Fibroblast of lung (primary cell): ENCODE results near the gene PKP1. TPM values are rescaled to one million over a fixed set of nuclear protein-coding genes. Genes with fewer than 3 reads are reported as not detected.

Source experiments
- DNase-seq, 2 donors: peaks; one replicate each; pipeline versions ENCODE4 v3.0.0 to v3.0.0-alpha.2; 2010; ENCODE audit warnings: low read depth in 2 of 2
- H2AFZ ChIP-seq: 2 replicates; pipeline ENCODE4 v1.5.1; 2012; ENCODE audit warnings: low read length, control low read depth, inconsistent platforms
- H3K27ac ChIP-seq: 2 replicates; pipeline ENCODE4 v1.5.1; 2011; ENCODE audit warnings: low read length, control low read depth; ENCODE audit not compliant: insufficient read depth
- H3K27me3 ChIP-seq: 2 replicates; pipeline ENCODE4 v1.5.1; 2011; ENCODE audit warnings: mild to moderate bottlenecking, low read length; ENCODE audit not compliant: control insufficient read depth, insufficient read depth
- H3K36me3 ChIP-seq: 2 replicates; pipeline ENCODE4 v1.5.1; 2011; ENCODE audit warnings: low read length; ENCODE audit not compliant: control insufficient read depth, insufficient read depth
- H3K4me1 ChIP-seq: 2 replicates; pipeline ENCODE4 v1.5.1; 2011; ENCODE audit warnings: low read length; ENCODE audit not compliant: control insufficient read depth, insufficient read depth; ENCODE audit errors: extremely low read depth
- H3K4me2 ChIP-seq: 2 replicates; pipeline ENCODE4 v1.5.1; 2011; ENCODE audit warnings: low read length, control low read depth; ENCODE audit not compliant: insufficient read depth; ENCODE audit errors: extremely low read depth
- H3K4me3 ChIP-seq, 4 experiments: fragments of 200-600 bp in 1 of 4; sonication (generic) in 1 of 4; replicated peaks in 1 of 4; 2 replicates each; pipeline ENCODE4 v1.5.1; 2011 to 2016; ENCODE audit warnings: low read length in 4 of 4, low read depth in 3 of 4, mild to moderate bottlenecking in 3 of 4, control low read depth in 2 of 4, inconsistent platforms in 1 of 4, mixed read lengths in 1 of 4; ENCODE audit not compliant: insufficient read depth in 1 of 4; ENCODE audit errors: control extremely low read depth in 1 of 4
- H3K79me2 ChIP-seq: 2 replicates; pipeline ENCODE4 v1.5.1; 2012; ENCODE audit warnings: mild to moderate bottlenecking, low read length, inconsistent platforms; ENCODE audit not compliant: control insufficient read depth, insufficient read depth
- H3K9ac ChIP-seq: 2 replicates; pipeline ENCODE4 v1.5.1; 2011; ENCODE audit warnings: mild to moderate bottlenecking, low read length, control low read depth; ENCODE audit not compliant: insufficient read depth
- H3K9me3 ChIP-seq: 2 replicates; pipeline ENCODE4 v1.5.1; 2012; ENCODE audit warnings: low read depth, low read length; ENCODE audit not compliant: control insufficient read depth, insufficient read depth
- H4K20me1 ChIP-seq: 2 replicates; pipeline ENCODE4 v1.5.1; 2011; ENCODE audit warnings: low read length; ENCODE audit not compliant: control insufficient read depth, insufficient read depth; ENCODE audit errors: extremely low read depth
- CTCF ChIP-seq, 2 donors: IDR thresholded peaks in 1 of 2; conservative IDR thresholded peaks in 1 of 2; 1 replicate in 1 of 2; 2 replicates in 1 of 2; pipeline ENCODE4 v1.5.1; 2011 to 2012; ENCODE audit warnings: low read length in 2 of 2, control low read depth in 1 of 2, inconsistent platforms in 1 of 2, low read depth in 1 of 2, mild to moderate bottlenecking in 1 of 2
- EZH2 ChIP-seq: IDR thresholded peaks from 2 replicates; pipeline ENCODE4 v1.5.1; 2012; ENCODE audit warnings: low read length, control low read depth, mild to moderate bottlenecking; ENCODE audit errors: missing control alignments
- polyA plus RNA-seq, 2 donors: library from polyadenylated mRNA; depleted of rRNA in 1 of 2; stranded (reverse) in 1 of 2; unstranded in 1 of 2; fragments of >200 nt; gene quantifications; 2 replicates each; pipeline ENCODE4 v1.2.1, GENCODE V29; 2011 to 2012; ENCODE audit warnings: missing spikeins in 1 of 2
- total RNA-seq: library from RNA; depleted of rRNA; stranded (reverse); fragments of >200 nt; gene quantifications from 2 replicates; pipeline ENCODE4 v1.2.1, GENCODE V29; 2014

Gene PKP1
- total and polyA plus RNA-seq, 2 donors (not counting 1 experiment from before 2014, with no cell fraction given), result under 0.01 to 0.08 TPM

- TF ChIP-seq EZH2, result no peak
- TF ChIP-seq CTCF (conservative IDR thresholded peaks at IDR 0.05 in 1 of 2, IDR thresholded peaks at IDR 0.05 in 1 of 2; ENCODE audit: low read depth in 1 of 2, low read length in 2 of 2), result no peak
- H3K4me1 ChIP-seq, result no peaks in the 10 kb centered on the region
- DNase-seq, result no peak
- H3K36me3 ChIP-seq, result no peaks in the 10 kb centered on the region
- H3K4me2 ChIP-seq, result no peak overlapping the region
- no peaks in the 10 kb centered on the region for H3K79me2 ChIP-seq
- no peaks in the 10 kb centered on the region for H4K20me1 ChIP-seq
- H3K27ac ChIP-seq, result no peak overlapping the region
- H3K9ac ChIP-seq, result no peak overlapping the region
- H2AFZ ChIP-seq, result no peak overlapping the region
- H3K27me3 ChIP-seq, result peaks cover 25% of the 10 kb centered on the region
- H3K9me3 ChIP-seq, result no peaks in the 10 kb centered on the region
- H3K4me3 ChIP-seq, result no peak overlapping the region
Observed at GRCh38 chr1:201354901-201355295, 71.6 kb downstream of the PKP1 start.

- TF ChIP-seq EZH2 (no peak), CTCF (conservative IDR thresholded peaks at IDR 0.05 in 1 of 2, IDR thresholded peaks at IDR 0.05 in 1 of 2; ENCODE audit: low read depth in 1 of 2, low read length in 2 of 2) (no peak)
- Histone ChIP-seq H3K36me3 (no peaks in the 10 kb centered on the region), H4K20me1 (no peaks in the 10 kb centered on the region), H3K9me3 (no peaks in the 10 kb centered on the region), H3K27ac (no peak overlapping the region), H3K79me2 (no peaks in the 10 kb centered on the region), H3K4me1 (no peaks in the 10 kb centered on the region), H3K4me3 (no peak overlapping the region), H3K9ac (no peak overlapping the region), H3K27me3 (peaks cover 25% of the 10 kb centered on the region), H3K4me2 (no peak overlapping the region), H2AFZ (no peak overlapping the region)
- DNase-seq, result no peak
Observed at GRCh38 chr1:201355471-201355870, 72.2 kb downstream of the PKP1 start.

DNA sequence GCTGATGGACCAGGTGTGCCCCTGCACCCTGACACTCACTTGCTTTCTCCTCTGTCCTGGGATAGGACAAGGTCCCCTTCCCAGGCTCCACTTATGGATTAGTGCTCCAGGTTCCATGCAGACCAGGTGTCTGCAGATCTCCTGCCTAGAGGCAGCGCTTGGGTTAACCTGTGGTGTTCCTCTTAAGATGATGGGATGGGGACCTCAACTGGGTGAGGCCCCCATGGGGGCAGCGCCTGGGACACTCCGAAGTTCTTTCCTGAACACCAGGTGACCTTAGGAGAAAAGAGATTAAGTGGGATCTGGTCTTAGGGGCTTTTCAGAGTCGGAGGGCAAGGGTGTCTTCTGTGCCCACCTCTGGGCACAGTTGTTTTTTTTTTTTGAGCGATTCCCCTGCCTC, 72.9 kb downstream of the PKP1 start:
- Histone ChIP-seq H4K20me1 (no peaks in the 10 kb centered on the region), H3K79me2 (no peaks in the 10 kb centered on the region), H3K4me1 (no peaks in the 10 kb centered on the region), H2AFZ (no peak overlapping the region), H3K9me3 (no peaks in the 10 kb centered on the region), H3K27me3 (peaks cover 29% of the 10 kb centered on the region), H3K9ac (no peak overlapping the region), H3K4me3 (no peak overlapping the region), H3K4me2 (no peak overlapping the region), H3K27ac (no peak overlapping the region), H3K36me3 (no peaks in the 10 kb centered on the region)
- TF ChIP-seq CTCF (conservative IDR thresholded peaks at IDR 0.05 in 1 of 2, IDR thresholded peaks at IDR 0.05 in 1 of 2; ENCODE audit: low read depth in 1 of 2, low read length in 2 of 2) (no peak), EZH2 (no peak)
- no peak for DNase-seq
